ENCODE results near the gene SCAMP5.

The SCAMP5 gene

DNA sequence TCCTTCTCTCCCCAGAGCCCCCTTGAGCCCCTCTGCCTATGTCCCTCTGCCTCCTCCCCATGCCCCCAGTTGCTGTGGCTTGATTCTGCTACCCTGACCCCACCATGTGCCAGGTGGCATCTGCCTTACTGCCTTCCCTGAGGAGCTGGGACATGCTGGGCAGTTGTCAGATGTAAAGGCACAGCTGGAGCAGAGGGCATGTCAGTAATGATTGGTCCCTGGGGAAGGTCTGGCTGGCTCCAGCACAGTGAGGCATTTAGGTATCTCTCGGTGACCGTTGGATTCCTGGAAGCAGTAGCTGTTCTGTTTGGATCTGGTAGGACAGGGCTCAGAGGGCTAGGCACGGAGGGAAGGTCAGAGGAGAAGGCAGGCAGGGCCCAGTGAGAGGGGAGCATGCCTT lies 24.6 kb downstream of the SCAMP5 start:
- DNase-seq (ENCODE audit: low read depth, low spot score), result no peak
- H3K4me3 ChIP-seq (ENCODE audit: low read length), result no peak overlapping the region
- WGBS (ENCODE audit: insufficient coverage, insufficient read length), result no CpG with 5 or more reads among the region's 3 CpGs
- no peak overlapping the region for H3K27ac ChIP-seq (ENCODE audit: low read length)
- no peaks in the 10 kb centered on the region for H3K27me3 ChIP-seq (ENCODE audit: control insufficient read depth, insufficient read depth, low read length)
- H3K4me1 ChIP-seq (ENCODE audit: control insufficient read depth, insufficient read depth, low read length), result no peaks in the 10 kb centered on the region
- peaks cover 5% of the 10 kb centered on the region; the same call in 1 of the 2 replicates for H3K36me3 ChIP-seq (ENCODE audit: control insufficient read depth, insufficient read depth, low read length)
- no peaks in the 10 kb centered on the region for H3K9me3 ChIP-seq (ENCODE audit: control insufficient read depth, insufficient read depth, low read length)

DNA sequence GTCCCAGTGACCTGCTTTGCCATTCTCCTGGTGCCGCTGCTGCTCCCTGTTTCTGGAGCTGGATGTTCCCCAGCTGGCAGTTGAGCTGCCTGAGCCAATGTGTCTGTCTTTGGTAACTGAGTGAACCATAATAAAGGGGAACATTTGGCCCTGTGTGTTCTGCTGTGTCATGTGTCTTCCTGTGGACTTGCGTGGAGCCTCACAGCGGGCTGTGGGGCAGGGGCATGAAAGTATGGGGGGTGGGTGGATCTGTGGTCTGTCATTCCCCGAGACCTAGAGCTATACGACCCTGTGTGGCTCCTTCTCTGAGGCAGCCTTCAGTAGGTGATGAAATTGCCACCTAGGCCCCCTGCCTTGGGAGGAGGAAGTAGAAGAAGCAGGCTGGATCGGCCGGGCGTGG lies 26.0 kb downstream of the SCAMP5 start:
- WGBS (ENCODE audit: insufficient coverage, insufficient read length), result no CpG with 5 or more reads among the region's 8 CpGs
- H3K4me1 ChIP-seq (ENCODE audit: control insufficient read depth, insufficient read depth, low read length), result no peaks in the 10 kb centered on the region
- H3K9me3 ChIP-seq (ENCODE audit: control insufficient read depth, insufficient read depth, low read length), result no peaks in the 10 kb centered on the region
- H3K36me3 ChIP-seq (ENCODE audit: control insufficient read depth, insufficient read depth, low read length), result peaks cover 4% of the 10 kb centered on the region; the same call in 1 of the 2 replicates
- DNase-seq (ENCODE audit: low read depth, low spot score), result no peak
- no peak overlapping the region for H3K4me3 ChIP-seq (ENCODE audit: low read length)
- H3K27ac ChIP-seq (ENCODE audit: low read length), result no peak overlapping the region
- H3K27me3 ChIP-seq (ENCODE audit: control insufficient read depth, insufficient read depth, low read length), result no peaks in the 10 kb centered on the region

DNA sequence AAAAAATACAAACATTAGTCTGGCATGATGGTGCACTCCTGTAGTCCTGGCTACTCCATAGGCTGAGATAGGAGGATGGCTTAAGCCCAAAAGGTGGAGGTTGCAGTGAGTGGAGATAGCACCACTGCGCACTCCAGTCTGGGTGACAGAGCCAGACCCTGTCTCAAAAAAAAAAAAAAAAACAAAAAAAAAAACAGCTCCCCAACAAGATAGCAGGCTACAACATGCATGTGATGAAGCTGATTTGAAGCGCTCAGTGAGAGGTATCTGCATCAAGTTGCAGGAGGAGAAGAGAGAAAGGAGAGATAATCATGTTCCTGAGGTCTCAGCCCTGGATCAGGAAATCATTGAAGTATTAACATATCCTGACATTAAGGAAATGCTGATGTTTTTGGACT lies 27.4 kb downstream of the SCAMP5 start:
- no CpG with 5 or more reads among the region's 2 CpGs for WGBS (ENCODE audit: insufficient coverage, insufficient read length)
- no peaks in the 10 kb centered on the region for H3K4me1 ChIP-seq (ENCODE audit: control insufficient read depth, insufficient read depth, low read length)
- no peak overlapping the region for H3K27ac ChIP-seq (ENCODE audit: low read length)

DNA sequence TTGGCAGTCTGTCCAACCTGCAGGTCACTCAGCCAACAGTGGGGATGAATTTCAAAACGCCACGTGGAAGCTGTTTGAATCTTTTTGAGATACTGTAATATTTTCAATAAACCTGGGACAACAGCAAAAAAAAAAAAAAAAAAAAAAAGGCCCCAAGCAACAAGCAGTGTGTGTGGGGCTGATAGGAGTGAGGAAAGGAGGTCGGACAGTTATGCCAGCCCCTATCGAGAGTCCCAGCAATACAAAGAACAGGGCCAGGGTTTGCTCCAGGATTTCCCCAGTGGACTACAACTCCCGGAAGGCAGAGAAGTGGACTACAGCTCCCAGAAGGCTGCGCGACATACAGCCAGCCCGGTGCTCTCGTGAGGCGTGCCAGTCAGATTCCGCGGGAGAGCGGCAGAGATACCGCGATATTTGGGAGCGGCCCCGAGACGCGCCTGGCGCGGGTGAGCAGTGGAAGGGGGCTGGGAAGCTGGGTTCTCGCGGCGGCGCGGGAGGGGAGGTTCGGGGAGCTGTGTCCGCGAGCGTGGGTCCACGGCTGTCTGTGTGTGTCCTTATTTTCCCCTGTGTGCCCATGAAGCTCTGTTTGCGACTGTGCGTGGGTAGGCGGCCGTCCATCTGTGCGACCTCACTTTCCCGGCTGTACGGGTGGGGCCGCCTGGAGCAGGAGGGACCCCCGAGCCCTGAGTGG lies 28.0 kb downstream of the SCAMP5 start, which contains the start of gene PPCDC:
Gene PPCDC (plus strand): TSS at position 410 of the 691 bp plus-strand sequence. CDS start 4,729 bp downstream, outside the sequence.
- no peaks in the 10 kb centered on the region for H3K4me1 ChIP-seq (ENCODE audit: control insufficient read depth, insufficient read depth, low read length)
- WGBS (ENCODE audit: insufficient coverage, insufficient read length), result no CpG with 5 or more reads among the region's 40 CpGs

More for the DNA sequence above, 27.4 kb downstream of the SCAMP5 start:
- no peak for DNase-seq (ENCODE audit: low read depth, low spot score)
- peaks cover under 1% of the 10 kb centered on the region; the same call in 1 of the 2 replicates for H3K36me3 ChIP-seq (ENCODE audit: control insufficient read depth, insufficient read depth, low read length)
- H3K4me3 ChIP-seq (ENCODE audit: low read length), result no peak overlapping the region
- H3K9me3 ChIP-seq (ENCODE audit: control insufficient read depth, insufficient read depth, low read length), result no peaks in the 10 kb centered on the region
- H3K27me3 ChIP-seq (ENCODE audit: control insufficient read depth, insufficient read depth, low read length), result no peaks in the 10 kb centered on the region

DNA sequence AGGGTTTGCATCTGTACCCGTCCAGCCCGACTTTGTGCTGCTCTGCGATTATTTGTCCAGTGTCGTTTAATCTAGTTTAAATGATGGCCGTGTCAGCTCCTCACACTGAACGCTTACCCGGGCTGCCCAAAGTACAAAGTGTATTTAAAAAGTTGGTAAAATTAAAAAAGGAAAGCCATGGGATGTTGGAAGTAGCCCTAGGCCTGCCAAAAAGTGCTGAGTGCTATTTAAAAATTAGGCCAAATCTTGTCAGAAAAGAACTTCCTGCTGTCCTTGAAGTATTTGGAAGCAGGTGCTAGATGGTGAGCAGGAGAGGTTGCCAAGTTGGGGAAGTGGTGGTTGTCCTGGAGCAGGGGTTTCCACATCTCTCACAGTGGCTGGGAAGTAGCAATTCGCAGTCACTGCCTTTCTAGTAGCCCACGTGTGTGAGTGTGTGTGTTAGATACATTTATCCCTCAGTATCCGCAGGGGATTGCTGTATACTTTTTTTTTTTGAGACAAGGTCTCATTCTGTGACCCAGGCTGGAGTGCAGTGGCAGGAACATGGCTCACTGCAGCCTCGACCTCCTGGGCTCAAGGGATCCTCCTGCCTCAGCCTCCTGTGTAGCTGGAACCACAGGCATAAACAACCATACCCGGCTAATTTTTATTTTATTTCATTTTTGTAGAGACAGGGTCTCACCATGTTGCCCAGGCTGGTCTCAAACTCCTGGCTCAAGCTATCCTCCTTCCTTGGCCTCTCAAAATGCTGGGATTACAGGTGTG lies 28.7 kb downstream of the SCAMP5 start:
- H3K9me3 ChIP-seq (ENCODE audit: control insufficient read depth, insufficient read depth, low read length), result no peaks in the 10 kb centered on the region
- peak overlapping the region; percentile 72 for H3K4me3 ChIP-seq (ENCODE audit: low read length)
- H3K27me3 ChIP-seq (ENCODE audit: control insufficient read depth, insufficient read depth, low read length), result no peaks in the 10 kb centered on the region
- no peak overlapping the region for H3K27ac ChIP-seq (ENCODE audit: low read length)
- H3K36me3 ChIP-seq (ENCODE audit: control insufficient read depth, insufficient read depth, low read length), result no peaks in the 10 kb centered on the region
- DNase-seq (ENCODE audit: low read depth, low spot score), result no peak
- no peaks in the 10 kb centered on the region for H3K4me1 ChIP-seq (ENCODE audit: control insufficient read depth, insufficient read depth, low read length)
- no CpG with 5 or more reads among the region's 12 CpGs for WGBS (ENCODE audit: insufficient coverage, insufficient read length)

More for the DNA sequence above, 28.0 kb downstream of the SCAMP5 start, which contains the start of gene PPCDC:
- Histone ChIP-seq H3K27ac (ENCODE audit: low read length) (no peak within 1 kb of the TSS), H3K4me3 (ENCODE audit: low read length) (peak within 1 kb of the TSS; percentile 72), H3K9me3 (ENCODE audit: control insufficient read depth, insufficient read depth, low read length) (no peaks in the 10 kb centered on the region), H3K27me3 (ENCODE audit: control insufficient read depth, insufficient read depth, low read length) (no peaks in the 10 kb centered on the region), H3K36me3 (ENCODE audit: control insufficient read depth, insufficient read depth, low read length) (no peaks in the 10 kb centered on the region)
- DNase-seq (ENCODE audit: low read depth, low spot score), result peak; percentile 89

DNA sequence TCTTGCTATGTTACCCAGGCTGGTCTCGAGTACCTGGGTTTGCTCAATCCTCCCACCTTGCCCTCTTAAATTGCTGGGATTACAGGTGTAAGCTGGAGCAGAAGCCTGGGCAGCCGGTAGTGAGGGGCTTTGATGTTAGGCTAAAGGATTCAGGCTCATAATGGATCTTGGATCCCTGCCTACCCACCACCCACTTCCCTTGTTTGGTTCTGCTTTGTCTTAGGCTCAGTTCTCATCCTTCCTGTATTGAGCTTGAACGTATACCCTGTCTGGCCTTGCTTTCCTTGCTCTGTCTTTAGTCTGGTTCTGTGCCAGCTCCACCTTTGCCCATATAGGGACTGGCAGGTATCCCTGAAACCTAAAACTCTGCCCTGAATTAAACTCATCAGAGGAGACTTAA lies 29.7 kb downstream of the SCAMP5 start:
- H3K4me1 ChIP-seq (ENCODE audit: control insufficient read depth, insufficient read depth, low read length), result peaks cover 2% of the 10 kb centered on the region; the same call in 1 of the 2 replicates
- DNase-seq (ENCODE audit: low read depth, low spot score), result no peak
- WGBS (ENCODE audit: insufficient coverage, insufficient read length), result no CpG with 5 or more reads among the region's 3 CpGs
- no peaks in the 10 kb centered on the region for H3K27me3 ChIP-seq (ENCODE audit: control insufficient read depth, insufficient read depth, low read length)
- no peaks in the 10 kb centered on the region for H3K9me3 ChIP-seq (ENCODE audit: control insufficient read depth, insufficient read depth, low read length)
- no peak overlapping the region for H3K4me3 ChIP-seq (ENCODE audit: low read length)
- no peak overlapping the region for H3K27ac ChIP-seq (ENCODE audit: low read length)
- H3K36me3 ChIP-seq (ENCODE audit: control insufficient read depth, insufficient read depth, low read length), result no peaks in the 10 kb centered on the region

GRCh38 chr15:75025548-75026260 lies 30.3 kb downstream of the SCAMP5 start:
- no peak for DNase-seq (ENCODE audit: low read depth, low spot score)
- no peak overlapping the region for H3K4me3 ChIP-seq (ENCODE audit: low read length)
- no peaks in the 10 kb centered on the region for H3K9me3 ChIP-seq (ENCODE audit: control insufficient read depth, insufficient read depth, low read length)
- H3K27ac ChIP-seq (ENCODE audit: low read length), result no peak overlapping the region
- no CpG with 5 or more reads among the region's 5 CpGs for WGBS (ENCODE audit: insufficient coverage, insufficient read length)
- peaks cover 4% of the 10 kb centered on the region; the same call in 1 of the 2 replicates for H3K4me1 ChIP-seq (ENCODE audit: control insufficient read depth, insufficient read depth, low read length)
- no peaks in the 10 kb centered on the region for H3K27me3 ChIP-seq (ENCODE audit: control insufficient read depth, insufficient read depth, low read length)
- H3K36me3 ChIP-seq (ENCODE audit: control insufficient read depth, insufficient read depth, low read length), result no peaks in the 10 kb centered on the region

DNA sequence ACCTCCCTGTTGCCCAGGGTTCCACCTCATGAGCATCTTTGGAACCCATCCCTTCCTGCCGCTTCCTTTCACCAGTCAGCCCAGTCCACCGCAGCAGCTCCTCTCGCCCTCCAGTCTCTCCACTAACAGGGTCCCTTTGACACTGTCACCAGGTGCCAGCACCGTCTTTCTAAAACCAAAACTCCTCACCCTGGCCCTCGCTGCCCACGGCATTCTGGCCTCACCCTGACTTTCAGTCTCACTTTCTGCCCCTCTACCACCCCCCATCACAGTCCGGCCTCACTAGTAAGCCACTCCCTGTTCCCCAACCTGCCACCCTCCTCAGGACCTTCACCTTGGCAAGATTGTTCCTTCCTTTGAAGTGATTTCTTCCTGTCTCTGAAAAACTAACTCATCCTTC lies 32.2 kb downstream of the SCAMP5 start:
- peaks cover 4% of the 10 kb centered on the region; the same call in 1 of the 2 replicates for H3K4me1 ChIP-seq (ENCODE audit: control insufficient read depth, insufficient read depth, low read length)
- no peaks in the 10 kb centered on the region for H3K36me3 ChIP-seq (ENCODE audit: control insufficient read depth, insufficient read depth, low read length)
- WGBS (ENCODE audit: insufficient coverage, insufficient read length), result no CpG with 5 or more reads among the region's 7 CpGs
- no peaks in the 10 kb centered on the region for H3K27me3 ChIP-seq (ENCODE audit: control insufficient read depth, insufficient read depth, low read length)
- DNase-seq (ENCODE audit: low read depth, low spot score), result no peak
- no peak overlapping the region for H3K4me3 ChIP-seq (ENCODE audit: low read length)
- no peak overlapping the region for H3K27ac ChIP-seq (ENCODE audit: low read length)
- no peaks in the 10 kb centered on the region for H3K9me3 ChIP-seq (ENCODE audit: control insufficient read depth, insufficient read depth, low read length)

DNA sequence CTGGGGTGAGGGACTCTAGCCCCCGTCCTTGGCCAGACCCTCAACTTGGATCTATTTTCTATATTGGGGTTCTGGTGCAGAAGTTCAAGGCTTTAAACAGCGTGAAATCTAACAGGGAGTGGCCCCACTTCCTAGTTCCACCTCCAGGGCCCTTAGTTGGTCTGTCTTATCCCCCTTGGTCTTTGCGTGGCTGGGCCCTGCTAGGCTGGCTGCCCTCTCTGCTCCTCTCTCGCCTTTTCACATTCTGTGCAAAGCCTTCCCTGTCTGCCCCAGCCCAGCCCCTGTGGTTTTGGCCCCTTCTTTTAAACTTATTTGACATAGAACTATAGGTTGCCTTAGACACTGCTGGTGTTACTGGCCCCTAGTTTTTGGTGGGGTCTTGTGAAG lies 33.6 kb downstream of the SCAMP5 start:
- Histone ChIP-seq H3K4me3 (ENCODE audit: low read length) (no peak overlapping the region), H3K27me3 (ENCODE audit: control insufficient read depth, insufficient read depth, low read length) (no peaks in the 10 kb centered on the region), H3K36me3 (ENCODE audit: control insufficient read depth, insufficient read depth, low read length) (no peaks in the 10 kb centered on the region), H3K27ac (ENCODE audit: low read length) (no peak overlapping the region), H3K9me3 (ENCODE audit: control insufficient read depth, insufficient read depth, low read length) (no peaks in the 10 kb centered on the region), H3K4me1 (ENCODE audit: control insufficient read depth, insufficient read depth, low read length) (peaks cover 4% of the 10 kb centered on the region)
- no peak for DNase-seq (ENCODE audit: low read depth, low spot score)
- WGBS (ENCODE audit: insufficient coverage, insufficient read length), result no CpG with 5 or more reads among the region's 4 CpGs

DNA sequence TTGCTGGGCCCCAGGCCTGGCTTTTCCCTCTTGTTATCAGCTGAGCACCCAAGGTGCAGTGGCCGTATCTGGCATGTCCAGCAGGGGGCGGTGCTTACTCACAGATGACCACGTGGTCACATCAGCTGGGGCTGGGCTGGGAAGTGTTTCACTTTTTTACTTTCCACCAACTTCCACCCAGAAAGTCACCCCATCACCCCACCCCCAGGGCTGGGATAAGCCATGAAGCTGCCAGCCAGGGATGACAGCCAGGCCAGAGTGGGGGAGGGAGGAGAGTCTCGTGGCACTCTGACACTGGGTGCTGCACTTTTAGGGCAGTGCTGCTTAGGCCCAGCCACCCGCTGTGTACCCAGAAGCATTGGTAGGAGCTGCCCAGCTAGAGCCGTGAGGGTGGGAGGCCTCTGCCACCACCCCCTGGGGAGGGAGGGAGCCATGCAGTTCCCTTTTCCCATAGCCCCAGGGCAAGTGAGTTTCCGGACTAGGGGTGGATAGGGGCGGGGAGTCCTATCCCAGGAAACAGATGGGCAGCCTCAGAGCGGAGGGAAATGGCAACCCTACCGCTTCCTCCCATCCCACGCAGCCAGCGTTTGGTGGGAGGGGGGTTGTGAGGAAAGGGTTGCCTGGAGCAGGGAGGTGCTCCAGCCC lies 34.1 kb downstream of the SCAMP5 start:
- Histone ChIP-seq H3K4me3 (ENCODE audit: low read length) (no peak overlapping the region), H3K9me3 (ENCODE audit: control insufficient read depth, insufficient read depth, low read length) (no peaks in the 10 kb centered on the region), H3K27ac (ENCODE audit: low read length) (no peak overlapping the region), H3K4me1 (ENCODE audit: control insufficient read depth, insufficient read depth, low read length) (peaks cover 4% of the 10 kb centered on the region), H3K27me3 (ENCODE audit: control insufficient read depth, insufficient read depth, low read length) (no peaks in the 10 kb centered on the region), H3K36me3 (ENCODE audit: control insufficient read depth, insufficient read depth, low read length) (no peaks in the 10 kb centered on the region)
- WGBS (ENCODE audit: insufficient coverage, insufficient read length), result no CpG with 5 or more reads among the region's 12 CpGs
- peak; percentile 66 for DNase-seq (ENCODE audit: low read depth, low spot score)
